A673 (cell line): ENCODE measurements around the gene SERPINA9. TPM values are rescaled to one million over a fixed set of nuclear protein-coding genes. Genes with fewer than 3 reads are reported as not detected.

Source experiments
- BruUV-seq: library from RNA; stranded (reverse); fragments of 400-500 nt; replicated peaks from 2 replicates; lab custom pipeline; 2021; lab: Mats Ljungman, UMichigan
- CTCF ChIA-PET: fragments of 300-600 bp; sonication (Branson Sonifier 250); formaldehyde crosslinking; loops from one replicate; lab custom pipeline; 2022; ENCODE audit warnings: antibody characterized with exemption; lab: Charles Lee
- POLR2A ChIA-PET: fragments of 300-600 bp; sonication (Branson Sonifier 250); formaldehyde crosslinking; loops from one replicate; lab custom pipeline; 2022; ENCODE audit warnings: antibody characterized with exemption; ENCODE audit not compliant: low non-redundant PET; lab: Charles Lee
- DNase-seq: peaks from one replicate; pipeline ENCODE4 v3.0.0-alpha.2; 2015; ENCODE audit warnings: low spot score
- H3K27ac ChIP-seq: fragments of 200-600 bp; sonication (generic); 2 replicates; pipeline ENCODE4 v1.5.1; 2016; ENCODE audit warnings: mixed run types, low read depth, mild to moderate bottlenecking, mixed read lengths, antibody characterized with exemption, low read length; ENCODE audit not compliant: poor library complexity, severe bottlenecking
- H3K27me3 ChIP-seq: fragments of 200-600 bp; sonication (generic); replicated peaks from 2 replicates; pipeline ENCODE4 v1.6.1; 2017; ENCODE audit warnings: mixed run types, low read depth, mild to moderate bottlenecking, mixed read lengths, antibody characterized with exemption, low read length; ENCODE audit not compliant: insufficient read depth, poor library complexity
- H3K36me3 ChIP-seq: fragments of 200-600 bp; sonication (generic); 2 replicates; pipeline ENCODE4 v1.6.1; 2016; ENCODE audit warnings: mixed run types, mild to moderate bottlenecking, mixed read lengths, antibody characterized with exemption, low read length; ENCODE audit not compliant: insufficient read depth, poor library complexity, severe bottlenecking
- H3K4me1 ChIP-seq: fragments of 200-600 bp; sonication (generic); 2 replicates; pipeline ENCODE4 v1.6.1; 2017; ENCODE audit warnings: mixed run types, mild to moderate bottlenecking, mixed read lengths, antibody characterized with exemption, low read length; ENCODE audit not compliant: insufficient read depth, poor library complexity, severe bottlenecking
- H3K4me3 ChIP-seq: fragments of 200-600 bp; sonication (generic); 2 replicates; pipeline ENCODE4 v1.5.1; 2016; ENCODE audit warnings: low read depth, mixed run types, mild to moderate bottlenecking, mixed read lengths, low read length; ENCODE audit not compliant: poor library complexity, severe bottlenecking
- H3K9me3 ChIP-seq: fragments of 200-600 bp; sonication (generic); 2 replicates; pipeline ENCODE4 v1.6.1; 2016; ENCODE audit warnings: mixed run types, low read depth, mild to moderate bottlenecking, mixed read lengths, antibody characterized with exemption, low read length; ENCODE audit not compliant: poor library complexity, severe bottlenecking
- EZH2 ChIP-seq: fragments of 200-600 bp; sonication (generic); IDR thresholded peaks from 2 replicates; pipeline ENCODE4 v1.6.1; 2017; ENCODE audit warnings: borderline replicate concordance, low read depth, mild to moderate bottlenecking, mixed read lengths, antibody characterized with exemption, low read length; ENCODE audit not compliant: poor library complexity, severe bottlenecking
- intact Hi-C: fragments of 100-400 bp; cut with micrococcal nuclease; formaldehyde crosslinking; loops from one replicate; pipeline ENCODE4 v1.10.0; 2022; ENCODE audit not compliant: unreplicated experiment
- total RNA-seq: library from RNA; stranded (reverse); gene quantifications from 2 replicates; pipeline ENCODE4 v1.2.3, GENCODE V29; 2021
- TF ChIP-seq, protein P1 (sequence below): fragments of 300-800, 200-600 bp; sonication (generic); conservative IDR thresholded peaks from 2 replicates; pipeline ENCODE4 v1.5.1; 2017; ENCODE audit warnings: low read depth, mild to moderate bottlenecking, antibody characterized with exemption, low read length, moderate library complexity, mixed read lengths

The SERPINA9 gene
- total RNA-seq, 1 experiment from 2014 or later: not detected

DNA sequence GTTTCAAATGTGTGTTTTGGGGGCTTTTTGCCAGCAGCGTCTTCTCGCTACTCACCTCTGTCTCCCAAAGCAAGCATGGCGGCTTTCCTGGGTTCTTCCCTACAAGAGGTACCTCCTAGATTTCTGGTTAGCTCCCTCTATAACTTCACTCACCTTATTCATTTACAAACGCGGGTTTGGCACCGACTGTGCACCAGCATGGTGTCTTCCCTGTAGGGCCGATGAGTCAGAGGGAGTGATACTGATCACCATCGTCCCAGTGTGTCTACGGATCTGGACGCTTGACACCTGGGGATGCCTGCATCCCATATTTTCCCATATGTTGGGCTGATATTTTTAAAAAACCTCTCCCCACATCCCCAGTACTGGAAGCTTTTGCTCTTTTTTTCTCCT lies 41.2 kb upstream of the SERPINA9 start:
- no peaks in the 10 kb centered on the region for H3K27me3 ChIP-seq
- BruUV-seq: no TSS peak
- ChIA-PET POLR2A (no interaction called here), CTCF (no interaction called here)
- no peaks in the 10 kb centered on the region for H3K4me1 ChIP-seq
- no peaks in the 10 kb centered on the region for H3K36me3 ChIP-seq
- intact Hi-C loops: no loop called here
- H3K27ac ChIP-seq: no peak overlapping the region
- TF ChIP-seq, protein P1, sequence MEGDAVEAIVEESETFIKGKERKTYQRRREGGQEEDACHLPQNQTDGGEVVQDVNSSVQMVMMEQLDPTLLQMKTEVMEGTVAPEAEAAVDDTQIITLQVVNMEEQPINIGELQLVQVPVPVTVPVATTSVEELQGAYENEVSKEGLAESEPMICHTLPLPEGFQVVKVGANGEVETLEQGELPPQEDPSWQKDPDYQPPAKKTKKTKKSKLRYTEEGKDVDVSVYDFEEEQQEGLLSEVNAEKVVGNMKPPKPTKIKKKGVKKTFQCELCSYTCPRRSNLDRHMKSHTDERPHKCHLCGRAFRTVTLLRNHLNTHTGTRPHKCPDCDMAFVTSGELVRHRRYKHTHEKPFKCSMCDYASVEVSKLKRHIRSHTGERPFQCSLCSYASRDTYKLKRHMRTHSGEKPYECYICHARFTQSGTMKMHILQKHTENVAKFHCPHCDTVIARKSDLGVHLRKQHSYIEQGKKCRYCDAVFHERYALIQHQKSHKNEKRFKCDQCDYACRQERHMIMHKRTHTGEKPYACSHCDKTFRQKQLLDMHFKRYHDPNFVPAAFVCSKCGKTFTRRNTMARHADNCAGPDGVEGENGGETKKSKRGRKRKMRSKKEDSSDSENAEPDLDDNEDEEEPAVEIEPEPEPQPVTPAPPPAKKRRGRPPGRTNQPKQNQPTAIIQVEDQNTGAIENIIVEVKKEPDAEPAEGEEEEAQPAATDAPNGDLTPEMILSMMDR: no peak
- TF ChIP-seq EZH2: no peak
- no peaks in the 10 kb centered on the region for H3K9me3 ChIP-seq
- no peak for DNase-seq
- H3K4me3 ChIP-seq: no peak overlapping the region

DNA sequence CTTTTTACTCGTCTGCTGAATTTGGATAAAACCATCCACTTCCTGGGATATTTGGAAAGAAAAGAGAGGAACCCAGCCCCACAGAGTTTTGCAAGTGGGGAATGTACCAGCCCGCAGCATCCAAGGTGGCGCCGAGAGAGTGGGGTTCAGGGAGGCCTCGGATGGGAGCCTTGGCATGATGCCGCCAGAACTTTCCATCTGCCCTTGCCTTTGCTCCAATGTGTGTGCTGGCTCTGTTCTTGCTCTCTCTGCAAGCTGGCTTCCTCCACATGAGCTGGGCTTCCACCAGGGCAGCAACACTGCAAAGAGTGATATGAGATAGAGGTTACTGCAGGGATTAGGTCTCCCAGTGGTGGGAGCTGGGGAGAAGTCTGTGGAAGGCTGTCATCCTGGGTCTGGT lies 39.9 kb upstream of the SERPINA9 start:
- intact Hi-C loops: no loop called here
- POLR2A ChIA-PET: no interaction called here
- CTCF ChIA-PET: no interaction called here

DNA sequence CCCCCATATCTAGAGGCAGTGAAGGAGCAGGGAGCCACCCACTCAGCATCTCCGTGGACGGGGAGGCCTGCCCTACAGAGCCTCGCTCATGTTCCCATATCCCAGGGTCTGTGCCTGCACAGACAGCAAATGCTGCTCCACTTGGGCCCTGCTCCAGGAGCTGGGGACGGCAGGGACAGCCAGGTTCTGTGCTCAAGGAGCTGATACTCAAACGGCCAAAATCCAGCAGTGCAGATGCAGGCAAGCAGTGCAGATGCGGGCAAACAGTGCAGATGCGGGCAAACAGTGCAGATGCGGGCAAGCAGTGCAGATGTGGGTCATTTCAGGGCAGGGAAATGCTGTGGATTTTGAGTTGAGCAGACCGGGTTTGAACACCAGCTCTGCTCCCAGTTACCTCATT lies 39.4 kb upstream of the SERPINA9 start:
- ChIA-PET CTCF (no interaction called here), POLR2A (no interaction called here)
- H3K4me3 ChIP-seq: no peak overlapping the region
- no peak overlapping the region for H3K27ac ChIP-seq
- no peaks in the 10 kb centered on the region for H3K9me3 ChIP-seq
- DNase-seq: no peak
- H3K4me1 ChIP-seq: no peaks in the 10 kb centered on the region
- TF ChIP-seq EZH2: no peak
- TF ChIP-seq, protein P1: no peak
- intact Hi-C loops: no loop called here
- no peaks in the 10 kb centered on the region for H3K27me3 ChIP-seq
- no TSS peak for BruUV-seq
- no peaks in the 10 kb centered on the region for H3K36me3 ChIP-seq

More for the DNA sequence above, 39.9 kb upstream of the SERPINA9 start:
- no peaks in the 10 kb centered on the region for H3K9me3 ChIP-seq
- no TSS peak for BruUV-seq
- H3K27ac ChIP-seq: no peak overlapping the region
- H3K36me3 ChIP-seq: no peaks in the 10 kb centered on the region
- no peak overlapping the region for H3K4me3 ChIP-seq
- no peaks in the 10 kb centered on the region for H3K27me3 ChIP-seq
- no peaks in the 10 kb centered on the region for H3K4me1 ChIP-seq
- no peak for DNase-seq
- TF ChIP-seq, protein P1: no peak
- TF ChIP-seq EZH2: no peak
